Measurements from ENCODE around the gene ZBTB43.

DNA sequence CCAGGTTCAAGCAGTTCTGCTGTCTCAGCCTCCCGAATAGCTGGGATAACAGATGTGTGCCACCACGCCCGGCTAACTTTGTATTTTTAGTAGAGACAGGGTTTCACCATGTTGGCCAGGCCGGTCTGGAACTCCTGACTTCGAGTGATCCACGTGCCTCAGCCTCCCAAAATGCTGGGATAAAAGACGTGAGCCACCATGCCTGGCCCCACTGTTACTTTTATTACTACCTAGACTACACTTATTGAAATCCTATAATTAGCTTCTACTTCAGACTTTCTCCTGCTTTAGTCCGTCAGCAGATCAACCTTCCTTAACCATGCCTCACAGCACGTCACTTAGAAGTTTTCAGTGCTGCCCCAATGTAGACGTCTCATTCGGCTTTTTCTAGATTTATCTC is 8.2 kb downstream of the ZBTB43 start:
- TF ChIP-seq MAX (IDR thresholded peaks at IDR 0.05; ENCODE audit: low read depth, low read length) (no peak), POLR2AphosphoS5 (IDR thresholded peaks at IDR 0.05; ENCODE audit: low read length) (no peak), CTCF (IDR thresholded peaks at IDR 0.05 in 2 of 3, conservative IDR thresholded peaks at IDR 0.05 in 1 of 3; ENCODE audit: control insufficient read depth in 2 of 3, extremely low read depth in 1 of 3, insufficient read depth in 1 of 3, low read depth in 3 of 3, low read length in 3 of 3) (no peak), HDAC2 (IDR thresholded peaks at IDR 0.05) (no peak), SIN3A (IDR thresholded peaks at IDR 0.05; ENCODE audit: low read depth, low read length) (no peak), RCOR1 (conservative IDR thresholded peaks at IDR 0.05; ENCODE audit: low read depth, low read length) (no peak), FOXM1 (IDR thresholded peaks at IDR 0.05; ENCODE audit: low read depth, low read length) (no peak), RAD21 (IDR thresholded peaks at IDR 0.05; ENCODE audit: insufficient read depth, low read depth, low read length) (no peak), RAD51 (IDR thresholded peaks at IDR 0.05) (no peak)
- TF ChIP-seq, protein P1, sequence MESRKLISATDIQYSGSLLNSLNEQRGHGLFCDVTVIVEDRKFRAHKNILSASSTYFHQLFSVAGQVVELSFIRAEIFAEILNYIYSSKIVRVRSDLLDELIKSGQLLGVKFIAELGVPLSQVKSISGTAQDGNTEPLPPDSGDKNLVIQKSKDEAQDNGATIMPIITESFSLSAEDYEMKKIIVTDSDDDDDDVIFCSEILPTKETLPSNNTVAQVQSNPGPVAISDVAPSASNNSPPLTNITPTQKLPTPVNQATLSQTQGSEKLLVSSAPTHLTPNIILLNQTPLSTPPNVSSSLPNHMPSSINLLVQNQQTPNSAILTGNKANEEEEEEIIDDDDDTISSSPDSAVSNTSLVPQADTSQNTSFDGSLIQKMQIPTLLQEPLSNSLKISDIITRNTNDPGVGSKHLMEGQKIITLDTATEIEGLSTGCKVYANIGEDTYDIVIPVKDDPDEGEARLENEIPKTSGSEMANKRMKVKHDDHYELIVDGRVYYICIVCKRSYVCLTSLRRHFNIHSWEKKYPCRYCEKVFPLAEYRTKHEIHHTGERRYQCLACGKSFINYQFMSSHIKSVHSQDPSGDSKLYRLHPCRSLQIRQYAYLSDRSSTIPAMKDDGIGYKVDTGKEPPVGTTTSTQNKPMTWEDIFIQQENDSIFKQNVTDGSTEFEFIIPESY (IDR thresholded peaks at IDR 0.05), result no peak
- TF ChIP-seq, protein P2, sequence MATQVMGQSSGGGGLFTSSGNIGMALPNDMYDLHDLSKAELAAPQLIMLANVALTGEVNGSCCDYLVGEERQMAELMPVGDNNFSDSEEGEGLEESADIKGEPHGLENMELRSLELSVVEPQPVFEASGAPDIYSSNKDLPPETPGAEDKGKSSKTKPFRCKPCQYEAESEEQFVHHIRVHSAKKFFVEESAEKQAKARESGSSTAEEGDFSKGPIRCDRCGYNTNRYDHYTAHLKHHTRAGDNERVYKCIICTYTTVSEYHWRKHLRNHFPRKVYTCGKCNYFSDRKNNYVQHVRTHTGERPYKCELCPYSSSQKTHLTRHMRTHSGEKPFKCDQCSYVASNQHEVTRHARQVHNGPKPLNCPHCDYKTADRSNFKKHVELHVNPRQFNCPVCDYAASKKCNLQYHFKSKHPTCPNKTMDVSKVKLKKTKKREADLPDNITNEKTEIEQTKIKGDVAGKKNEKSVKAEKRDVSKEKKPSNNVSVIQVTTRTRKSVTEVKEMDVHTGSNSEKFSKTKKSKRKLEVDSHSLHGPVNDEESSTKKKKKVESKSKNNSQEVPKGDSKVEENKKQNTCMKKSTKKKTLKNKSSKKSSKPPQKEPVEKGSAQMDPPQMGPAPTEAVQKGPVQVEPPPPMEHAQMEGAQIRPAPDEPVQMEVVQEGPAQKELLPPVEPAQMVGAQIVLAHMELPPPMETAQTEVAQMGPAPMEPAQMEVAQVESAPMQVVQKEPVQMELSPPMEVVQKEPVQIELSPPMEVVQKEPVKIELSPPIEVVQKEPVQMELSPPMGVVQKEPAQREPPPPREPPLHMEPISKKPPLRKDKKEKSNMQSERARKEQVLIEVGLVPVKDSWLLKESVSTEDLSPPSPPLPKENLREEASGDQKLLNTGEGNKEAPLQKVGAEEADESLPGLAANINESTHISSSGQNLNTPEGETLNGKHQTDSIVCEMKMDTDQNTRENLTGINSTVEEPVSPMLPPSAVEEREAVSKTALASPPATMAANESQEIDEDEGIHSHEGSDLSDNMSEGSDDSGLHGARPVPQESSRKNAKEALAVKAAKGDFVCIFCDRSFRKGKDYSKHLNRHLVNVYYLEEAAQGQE (IDR thresholded peaks at IDR 0.05; ENCODE audit: low read depth, low read length), result no peak
